CD4-positive, alpha-beta T cell (primary cell): Measurements from ENCODE around the gene TTLL11. TPM values are rescaled to one million over a fixed set of nuclear protein-coding genes. Genes with fewer than 3 reads are reported as not detected.

Experiments
- ATAC-seq: fragments of 200-7000 bp; cut with Tn5 transposase; one replicate; pipeline ENCODE4 v1.10.0; 2022; ENCODE audit warnings: mild to moderate bottlenecking; ENCODE audit not compliant: poor library complexity
- CTCF ChIA-PET: fragments of 350-600 bp; sonication (Branson Sonifier 250); formaldehyde crosslinking; loops from one replicate; lab custom pipeline; 2021; ENCODE audit warnings: antibody characterized with exemption, inconsistent platforms; lab: Charles Lee
- POLR2A ChIA-PET: fragments of 350-600 bp; sonication (Branson Sonifier 250); formaldehyde crosslinking; loops from one replicate; lab custom pipeline; 2021; ENCODE audit warnings: antibody characterized with exemption, inconsistent platforms; lab: Charles Lee
- DNase-seq, 14 experiments: peaks; one replicate each; pipeline ENCODE4 v3.0.0-alpha.2; 2013 to 2020; ENCODE audit warnings: mixed read lengths in 2 of 14
- H3K27ac ChIP-seq, 2 donors: one replicate each; pipeline versions ENCODE4 v1.5.1 to v1.7.0; 2013; ENCODE audit warnings: low read length in 2 of 2, low read depth in 1 of 2, mild to moderate bottlenecking in 1 of 2
- H3K27me3 ChIP-seq, 2 experiments: 1 replicate in 1 of 2; 2 replicates in 1 of 2; pipeline versions ENCODE4 v1.6.1 to v1.7.0; 2013; ENCODE audit warnings: low read length in 2 of 2, control low read depth in 1 of 2, mild to moderate bottlenecking in 1 of 2, moderate library complexity in 1 of 2; ENCODE audit not compliant: insufficient read depth in 2 of 2, control insufficient read depth in 1 of 2
- H3K36me3 ChIP-seq: one replicate; pipeline ENCODE4 v1.6.1; 2013; ENCODE audit warnings: low read length, control low read depth; ENCODE audit not compliant: insufficient read depth
- H3K4me1 ChIP-seq: one replicate; pipeline ENCODE4 v1.6.1; 2013; ENCODE audit warnings: low read length, control low read depth; ENCODE audit not compliant: insufficient read depth
- H3K4me3 ChIP-seq: one replicate; pipeline ENCODE4 v1.5.1; 2013; ENCODE audit warnings: mild to moderate bottlenecking, low read length, moderate library complexity
- H3K9me3 ChIP-seq, 2 experiments: 1 replicate in 1 of 2; 2 replicates in 1 of 2; pipeline versions ENCODE4 v1.6.1 to v1.7.0; 2013; ENCODE audit warnings: low read length in 2 of 2, mild to moderate bottlenecking in 2 of 2, control low read depth in 1 of 2, moderate library complexity in 1 of 2; ENCODE audit not compliant: control insufficient read depth in 1 of 2, insufficient read depth in 1 of 2
- H3K27ac Mint-ChIP-seq: one replicate; pipeline ENCODE4 v1.8.0; 2020; ENCODE audit warnings: mixed read lengths
- H3K27me3 Mint-ChIP-seq: one replicate; pipeline ENCODE4 v1.8.0; 2021; ENCODE audit warnings: mixed read lengths
- H3K36me3 Mint-ChIP-seq: one replicate; pipeline ENCODE4 v1.8.0; 2021; ENCODE audit warnings: low read depth, mixed read lengths
- H3K4me1 Mint-ChIP-seq: one replicate; pipeline ENCODE4 v1.8.0; 2021; ENCODE audit warnings: low read depth, mixed read lengths
- H3K4me3 Mint-ChIP-seq: one replicate; pipeline ENCODE4 v1.8.0; 2020; ENCODE audit warnings: mild to moderate bottlenecking, mixed read lengths
- H3K9me3 Mint-ChIP-seq: one replicate; pipeline ENCODE4 v1.8.0; 2020; ENCODE audit warnings: mixed read lengths
- intact Hi-C, 2 experiments: fragments of 100-400 bp; cut with DNase I in 1 of 2; cut with micrococcal nuclease in 1 of 2; formaldehyde crosslinking; loops; one replicate each; pipeline versions ENCODE4 v1.15.1 to v1.9.0; 2023 to 2025; cut with DNase I, micrococcal nuclease
- total RNA-seq, 174 experiments: library from RNA in 2 of 174; stranded (reverse) in 2 of 174; gene quantifications; one replicate each; pipeline ENCODE4 v1.2.3 and lab custom pipeline; 2021 to 2026
- TF ChIP-seq, protein P1 (sequence below): fragments of 200-600 bp; IDR thresholded peaks from one replicate; pipeline ENCODE4 v1.8.0; 2022; ENCODE audit warnings: antibody characterized with exemption, mild to moderate bottlenecking

TTLL11 gene
- total RNA-seq, 2 experiments from 2014 or later, result 1.6 to 2.3 TPM

DNA sequence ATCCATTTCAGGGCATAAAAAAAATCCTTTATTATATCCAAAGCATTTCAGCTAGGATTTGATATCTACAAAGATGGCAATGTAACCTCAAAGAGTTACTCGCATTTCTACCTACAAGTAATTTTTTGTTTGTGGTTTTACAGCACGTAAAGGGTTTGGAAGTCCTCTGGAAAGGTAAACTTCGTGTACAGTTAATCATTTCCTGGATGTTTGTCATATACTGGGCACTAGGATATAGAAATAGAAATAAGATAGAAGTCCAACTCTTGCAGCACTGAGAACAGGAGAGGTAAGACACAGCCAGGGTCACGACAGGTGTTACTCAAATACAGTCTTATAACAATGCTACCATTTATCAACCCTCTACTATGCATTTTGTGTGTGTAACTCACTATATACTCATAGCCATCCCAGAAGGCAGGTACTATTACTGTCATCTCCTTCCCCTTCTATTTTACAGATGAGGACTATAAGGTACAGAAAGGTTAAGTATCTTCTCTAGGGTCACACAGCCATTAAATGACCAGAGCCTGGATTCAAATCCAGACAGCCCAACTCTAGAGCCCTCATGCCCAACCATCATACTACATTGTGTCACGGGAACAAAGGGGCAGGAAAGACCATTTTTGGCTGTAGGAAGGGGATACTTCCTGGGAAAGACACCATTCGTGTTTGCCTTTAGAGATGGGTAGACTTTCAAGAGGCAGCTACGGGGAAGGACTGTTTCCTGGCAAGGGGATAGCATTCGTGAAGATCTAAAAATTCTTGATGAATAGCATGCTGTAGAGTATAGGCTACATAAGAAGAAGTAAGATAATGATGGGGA, 47.5 kb upstream of the TTLL11 start:
- Mint-ChIP-seq H3K27ac (no peak overlapping the region), H3K4me1 (no peaks in the 10 kb centered on the region), H3K36me3 (peaks cover 45% of the 10 kb centered on the region), H3K27me3 (no peaks in the 10 kb centered on the region), H3K9me3 (no peaks in the 10 kb centered on the region), H3K4me3 (no peak overlapping the region)
- H3K27ac ChIP-seq, result no peak overlapping the region
- DNase-seq, result no peak
- intact Hi-C loops, result no loop called here
- ATAC-seq, result no peak
- no peak overlapping the region for H3K4me3 ChIP-seq
- POLR2A ChIA-PET, result no interaction called here
- CTCF ChIA-PET, result no interaction called here
- peaks cover 30% of the 10 kb centered on the region for H3K36me3 ChIP-seq
- H3K9me3 ChIP-seq, result no peaks in the 10 kb centered on the region
- H3K4me1 ChIP-seq, result no peaks in the 10 kb centered on the region
- TF ChIP-seq, protein P1, sequence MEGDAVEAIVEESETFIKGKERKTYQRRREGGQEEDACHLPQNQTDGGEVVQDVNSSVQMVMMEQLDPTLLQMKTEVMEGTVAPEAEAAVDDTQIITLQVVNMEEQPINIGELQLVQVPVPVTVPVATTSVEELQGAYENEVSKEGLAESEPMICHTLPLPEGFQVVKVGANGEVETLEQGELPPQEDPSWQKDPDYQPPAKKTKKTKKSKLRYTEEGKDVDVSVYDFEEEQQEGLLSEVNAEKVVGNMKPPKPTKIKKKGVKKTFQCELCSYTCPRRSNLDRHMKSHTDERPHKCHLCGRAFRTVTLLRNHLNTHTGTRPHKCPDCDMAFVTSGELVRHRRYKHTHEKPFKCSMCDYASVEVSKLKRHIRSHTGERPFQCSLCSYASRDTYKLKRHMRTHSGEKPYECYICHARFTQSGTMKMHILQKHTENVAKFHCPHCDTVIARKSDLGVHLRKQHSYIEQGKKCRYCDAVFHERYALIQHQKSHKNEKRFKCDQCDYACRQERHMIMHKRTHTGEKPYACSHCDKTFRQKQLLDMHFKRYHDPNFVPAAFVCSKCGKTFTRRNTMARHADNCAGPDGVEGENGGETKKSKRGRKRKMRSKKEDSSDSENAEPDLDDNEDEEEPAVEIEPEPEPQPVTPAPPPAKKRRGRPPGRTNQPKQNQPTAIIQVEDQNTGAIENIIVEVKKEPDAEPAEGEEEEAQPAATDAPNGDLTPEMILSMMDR, result no peak
- no peaks in the 10 kb centered on the region for H3K27me3 ChIP-seq

DNA sequence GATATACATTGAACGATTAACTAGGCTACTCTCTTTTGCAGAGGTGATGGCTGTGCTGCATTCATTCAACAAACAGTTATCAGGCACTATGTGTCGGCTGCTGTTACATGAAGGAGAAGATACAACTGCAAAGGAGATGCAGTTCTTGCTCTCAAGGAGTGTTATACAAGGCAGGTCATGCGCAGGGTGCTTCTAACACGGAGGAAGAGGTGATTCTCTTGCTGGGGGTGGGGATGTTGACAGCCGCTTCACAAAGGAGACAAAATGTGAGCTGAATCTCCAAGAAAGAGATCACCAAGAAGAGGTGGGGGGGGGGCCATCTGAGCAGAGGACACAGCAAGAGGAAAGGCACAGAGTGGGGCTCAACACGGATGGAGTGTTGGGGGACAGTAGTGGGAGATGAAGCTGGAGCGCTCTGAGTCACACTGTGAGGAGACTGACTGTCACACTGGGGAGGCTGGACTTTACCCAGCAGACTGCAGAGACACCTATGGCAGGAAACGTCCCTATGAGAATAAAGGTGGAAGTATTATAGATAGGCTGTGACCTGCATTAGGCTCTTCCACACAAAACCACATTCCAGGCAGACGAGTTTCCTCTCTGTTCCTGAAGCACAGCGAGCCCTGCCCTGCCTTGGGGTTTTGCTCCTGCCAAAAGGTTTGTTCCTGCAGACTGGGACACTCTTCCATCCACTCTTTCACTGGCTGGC, 45.6 kb upstream of the TTLL11 start:
- H3K27ac ChIP-seq, result no peak overlapping the region
- Mint-ChIP-seq H3K4me3 (no peak overlapping the region), H3K27ac (no peak overlapping the region), H3K27me3 (no peaks in the 10 kb centered on the region), H3K4me1 (no peaks in the 10 kb centered on the region), H3K9me3 (no peaks in the 10 kb centered on the region), H3K36me3 (peaks cover 27% of the 10 kb centered on the region)
- TF ChIP-seq, protein P1, result no peak
- H3K36me3 ChIP-seq, result peaks cover 11% of the 10 kb centered on the region
- H3K9me3 ChIP-seq, result no peaks in the 10 kb centered on the region
- CTCF ChIA-PET, result no interaction called here
- DNase-seq (no peak), ATAC-seq (no peak)
- no peak overlapping the region for H3K4me3 ChIP-seq
- POLR2A ChIA-PET, result no interaction called here
- intact Hi-C loops, result no loop called here
- H3K4me1 ChIP-seq, result no peaks in the 10 kb centered on the region
- H3K27me3 ChIP-seq, result no peaks in the 10 kb centered on the region

DNA sequence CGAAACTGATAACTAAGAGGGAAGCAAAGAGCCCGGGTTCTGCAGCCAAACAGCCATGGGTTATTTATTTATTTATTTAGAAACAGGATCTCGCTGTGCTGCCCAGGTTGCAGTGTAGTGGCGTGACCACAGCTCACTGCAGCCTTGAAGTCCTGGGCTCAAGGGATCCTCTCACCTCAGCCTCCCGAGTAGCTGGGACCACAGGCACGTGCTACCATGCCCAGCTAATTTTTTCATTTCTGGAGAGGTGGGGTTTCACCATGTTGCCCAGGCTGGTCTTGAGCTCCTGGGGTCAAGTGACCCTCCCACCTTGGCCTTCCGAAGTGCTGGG, 42.4 kb upstream of the TTLL11 start:
- DNase-seq, result no peak
- POLR2A ChIA-PET, result no interaction called here
- H3K27ac Mint-ChIP-seq, result no peak overlapping the region

More for the DNA sequence above, 42.4 kb upstream of the TTLL11 start:
- H3K4me1 Mint-ChIP-seq, result no peaks in the 10 kb centered on the region
- H3K9me3 ChIP-seq, result no peaks in the 10 kb centered on the region
- no peaks in the 10 kb centered on the region for H3K4me1 ChIP-seq
- no peak overlapping the region for H3K4me3 Mint-ChIP-seq
- peaks cover 0 to 5% of the 10 kb centered on the region in 2 experiments for H3K27me3 ChIP-seq
- H3K36me3 Mint-ChIP-seq, result no peaks in the 10 kb centered on the region
- CTCF ChIA-PET, result no interaction called here
- H3K9me3 Mint-ChIP-seq, result no peaks in the 10 kb centered on the region
- ATAC-seq, result no peak
- intact Hi-C loops, result no loop called here
- no peak overlapping the region for H3K27ac ChIP-seq
- H3K4me3 ChIP-seq, result no peak overlapping the region
- TF ChIP-seq, protein P1, result no peak
- H3K36me3 ChIP-seq, result no peaks in the 10 kb centered on the region
- H3K27me3 Mint-ChIP-seq, result peaks cover 5% of the 10 kb centered on the region
